ENCODE data around the gene RAB27A.

DNA sequence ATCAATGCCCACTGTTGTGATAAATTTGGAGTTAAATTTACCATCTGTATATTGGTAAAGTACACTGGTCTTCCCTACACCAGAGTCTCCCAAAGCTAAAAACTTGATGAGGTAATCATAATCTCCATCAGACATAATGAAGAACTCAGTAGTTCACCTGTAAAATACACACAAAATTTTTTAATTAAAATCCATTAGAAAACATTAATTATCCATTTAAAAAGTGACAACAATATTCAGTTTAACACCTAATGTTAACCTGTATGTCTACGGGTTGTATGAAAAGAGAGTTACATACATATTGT lies 54.9 kb downstream of the RAB27A start:
- TF ChIP-seq EP300 (IDR thresholded peaks at IDR 0.05): no peak
- TF ChIP-seq, protein P1, sequence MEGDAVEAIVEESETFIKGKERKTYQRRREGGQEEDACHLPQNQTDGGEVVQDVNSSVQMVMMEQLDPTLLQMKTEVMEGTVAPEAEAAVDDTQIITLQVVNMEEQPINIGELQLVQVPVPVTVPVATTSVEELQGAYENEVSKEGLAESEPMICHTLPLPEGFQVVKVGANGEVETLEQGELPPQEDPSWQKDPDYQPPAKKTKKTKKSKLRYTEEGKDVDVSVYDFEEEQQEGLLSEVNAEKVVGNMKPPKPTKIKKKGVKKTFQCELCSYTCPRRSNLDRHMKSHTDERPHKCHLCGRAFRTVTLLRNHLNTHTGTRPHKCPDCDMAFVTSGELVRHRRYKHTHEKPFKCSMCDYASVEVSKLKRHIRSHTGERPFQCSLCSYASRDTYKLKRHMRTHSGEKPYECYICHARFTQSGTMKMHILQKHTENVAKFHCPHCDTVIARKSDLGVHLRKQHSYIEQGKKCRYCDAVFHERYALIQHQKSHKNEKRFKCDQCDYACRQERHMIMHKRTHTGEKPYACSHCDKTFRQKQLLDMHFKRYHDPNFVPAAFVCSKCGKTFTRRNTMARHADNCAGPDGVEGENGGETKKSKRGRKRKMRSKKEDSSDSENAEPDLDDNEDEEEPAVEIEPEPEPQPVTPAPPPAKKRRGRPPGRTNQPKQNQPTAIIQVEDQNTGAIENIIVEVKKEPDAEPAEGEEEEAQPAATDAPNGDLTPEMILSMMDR (IDR thresholded peaks at IDR 0.05): no peak

Data from tibial nerve (tissue), 4 donors.